Breast epithelium (tissue), 4 donors: ENCODE results near the gene BTN3A1. TPM values are rescaled to one million over a fixed set of nuclear protein-coding genes. Genes with fewer than 3 reads are reported as not detected.

ENCODE experiments used
- DNase-seq, 2 donors: peaks; one replicate each; pipeline ENCODE4 v3.0.0-alpha.2; 2019; ENCODE audit warnings: low spot score in 2 of 2
- H3K27ac ChIP-seq, 2 donors: fragments of 200-600 bp; sonication (generic) in 1 of 2; one replicate each; pipeline ENCODE4 v1.5.1; 2016 to 2019; ENCODE audit warnings: mild to moderate bottlenecking in 1 of 2
- H3K27me3 ChIP-seq, 2 donors: fragments of 200-600 bp; sonication (generic) in 1 of 2; one replicate each; pipeline versions ENCODE4 v1.5.1 to v1.6.0; 2017 to 2019; ENCODE audit warnings: control low read depth in 1 of 2, mild to moderate bottlenecking in 1 of 2
- H3K36me3 ChIP-seq: fragments of 200-600 bp; one replicate; pipeline ENCODE4 v1.5.1; 2019
- H3K4me1 ChIP-seq, 2 donors: fragments of 200-600 bp; sonication (generic); one replicate each; pipeline ENCODE4 v1.5.1; 2016 to 2019; ENCODE audit warnings: control low read depth in 1 of 2
- H3K4me3 ChIP-seq, 3 donors: fragments of 200-600 bp; sonication (generic); 1 replicate in 2 of 3; 2 replicates in 1 of 3; pipeline ENCODE4 v1.5.1; 2016 to 2019; ENCODE audit warnings: mild to moderate bottlenecking in 3 of 3, moderate library complexity in 2 of 3
- H3K9me3 ChIP-seq, 2 donors: fragments of 200-600 bp; sonication (generic) in 1 of 2; one replicate each; pipeline ENCODE4 v1.5.1; 2016 to 2019; ENCODE audit warnings: control low read depth in 1 of 2
- POLR2A ChIP-seq: fragments of 450-650 bp; IDR thresholded peaks from one replicate; pipeline ENCODE4 v1.6.1; 2016; ENCODE audit warnings: antibody characterized with exemption, mild to moderate bottlenecking, moderate library complexity
- POLR2AphosphoS5 ChIP-seq, 3 donors: sonication (generic); formaldehyde crosslinking; IDR thresholded peaks; one replicate each; pipeline ENCODE4 v1.6.1; 2017; ENCODE audit warnings: antibody characterized with exemption in 3 of 3
- intact Hi-C: fragments of 100-400 bp; cut with DNase I; formaldehyde crosslinking; loops from one replicate; pipeline ENCODE4 v1.15.1; 2023; ENCODE audit warnings: low total_unique reads
- total RNA-seq, 3 donors: library from RNA; depleted of rRNA; stranded (reverse); fragments of >200 nt; gene quantifications; one replicate each; pipeline ENCODE4 v1.1.0, GENCODE V29; 2016
- TF ChIP-seq, protein P1 (sequence below), 3 donors: fragments of 450-650 bp; IDR thresholded peaks; one replicate each; pipeline ENCODE4 v1.5.1; 2016 to 2017; ENCODE audit warnings: antibody characterized with exemption in 3 of 3, mild to moderate bottlenecking in 3 of 3, moderate library complexity in 3 of 3

Gene BTN3A1
- total RNA-seq, 3 donors from 2014 or later, result 9.1 to 23.4 (median 12.8) TPM

- no peaks in the 10 kb centered on the region for H3K4me1 ChIP-seq
- H3K4me3 ChIP-seq, result peak overlapping the region; percentile 72 to 89 (median 80)
- TF ChIP-seq POLR2AphosphoS5 (IDR thresholded peaks at IDR 0.05) (no peak), POLR2A (no peak)
- TF ChIP-seq, protein P1, sequence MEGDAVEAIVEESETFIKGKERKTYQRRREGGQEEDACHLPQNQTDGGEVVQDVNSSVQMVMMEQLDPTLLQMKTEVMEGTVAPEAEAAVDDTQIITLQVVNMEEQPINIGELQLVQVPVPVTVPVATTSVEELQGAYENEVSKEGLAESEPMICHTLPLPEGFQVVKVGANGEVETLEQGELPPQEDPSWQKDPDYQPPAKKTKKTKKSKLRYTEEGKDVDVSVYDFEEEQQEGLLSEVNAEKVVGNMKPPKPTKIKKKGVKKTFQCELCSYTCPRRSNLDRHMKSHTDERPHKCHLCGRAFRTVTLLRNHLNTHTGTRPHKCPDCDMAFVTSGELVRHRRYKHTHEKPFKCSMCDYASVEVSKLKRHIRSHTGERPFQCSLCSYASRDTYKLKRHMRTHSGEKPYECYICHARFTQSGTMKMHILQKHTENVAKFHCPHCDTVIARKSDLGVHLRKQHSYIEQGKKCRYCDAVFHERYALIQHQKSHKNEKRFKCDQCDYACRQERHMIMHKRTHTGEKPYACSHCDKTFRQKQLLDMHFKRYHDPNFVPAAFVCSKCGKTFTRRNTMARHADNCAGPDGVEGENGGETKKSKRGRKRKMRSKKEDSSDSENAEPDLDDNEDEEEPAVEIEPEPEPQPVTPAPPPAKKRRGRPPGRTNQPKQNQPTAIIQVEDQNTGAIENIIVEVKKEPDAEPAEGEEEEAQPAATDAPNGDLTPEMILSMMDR (IDR thresholded peaks at IDR 0.05), result no peak
- no peaks in the 10 kb centered on the region for H3K36me3 ChIP-seq
- no peaks in the 10 kb centered on the region for H3K27me3 ChIP-seq
- H3K9me3 ChIP-seq, result no peaks in the 10 kb centered on the region
- DNase-seq, result peak in 1 of 2 donors; percentile 20
- H3K27ac ChIP-seq, result peak overlapping the region; percentile 88 to 93
- intact Hi-C loops, result no loop called here
These were observed 18.7 kb downstream of the BTN3A1 start for GRCh38 chr6:26420688-26421171.

DNA sequence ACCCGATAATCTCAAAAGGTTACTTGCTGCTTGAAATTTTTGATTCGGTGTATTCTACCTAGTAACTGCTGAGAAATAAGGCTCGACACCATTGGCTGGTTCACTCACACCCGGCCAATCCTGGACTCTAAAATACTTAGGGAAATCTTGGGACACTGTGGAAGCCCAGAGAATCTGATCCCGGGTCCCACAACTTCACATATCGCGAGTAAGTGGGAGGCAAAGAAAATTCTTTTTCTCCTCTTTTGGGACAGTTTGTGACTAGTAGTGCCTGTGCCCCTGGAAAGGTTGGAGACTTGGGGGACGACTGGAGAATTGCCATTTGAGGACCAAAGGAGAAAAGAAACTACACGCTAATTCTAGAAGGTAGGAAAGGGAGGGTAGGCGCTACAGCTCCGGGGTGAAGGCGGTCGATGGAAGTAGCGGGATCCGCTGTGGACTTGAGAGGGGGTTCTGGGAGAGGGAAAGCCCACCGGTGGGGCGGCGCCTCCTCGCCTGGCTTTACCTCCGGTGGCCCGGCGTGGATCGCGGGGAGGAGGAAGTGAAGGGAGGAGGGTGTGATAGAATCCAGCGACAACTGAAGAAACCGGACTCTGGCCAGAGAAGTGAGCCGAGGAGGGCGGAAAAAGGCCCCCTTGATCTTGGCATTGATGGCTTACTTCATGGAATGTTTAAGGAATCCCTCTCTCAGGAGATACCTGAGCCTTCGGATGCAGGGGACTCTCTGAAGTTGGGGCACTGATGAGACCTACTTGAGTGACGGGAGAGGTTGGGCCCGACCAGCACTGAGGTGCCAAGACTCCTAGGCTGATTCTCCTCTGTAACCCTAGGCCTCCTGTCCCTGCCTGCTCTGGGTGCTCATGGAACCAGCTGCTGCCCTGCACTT is 19.4 kb downstream of the BTN3A1 start:
- H3K4me3 ChIP-seq, result peak overlapping the region; percentile 72 to 89 (median 80)
- peak; percentile 40 to 51 (median 44) for TF ChIP-seq POLR2AphosphoS5 (IDR thresholded peaks at IDR 0.05)
- TF ChIP-seq, protein P1 (IDR thresholded peaks at IDR 0.05), result no peak
- peak overlapping the region; percentile 88 to 93 for H3K27ac ChIP-seq
- DNase-seq, result peak; percentile 60 to 73
- intact Hi-C loops, result no loop called here
- no peaks in the 10 kb centered on the region for H3K4me1 ChIP-seq
- no peaks in the 10 kb centered on the region for H3K27me3 ChIP-seq
- H3K36me3 ChIP-seq, result no peaks in the 10 kb centered on the region
- no peaks in the 10 kb centered on the region for H3K9me3 ChIP-seq

GRCh38 chr6:26422329-26422728 is 20.3 kb downstream of the BTN3A1 start:
- H3K27me3 ChIP-seq, result no peaks in the 10 kb centered on the region
- intact Hi-C loops, result no loop called here
- H3K27ac ChIP-seq, result peak overlapping the region in 1 of 2 donors; percentile 93
- H3K4me3 ChIP-seq, result peak overlapping the region; percentile 72 to 89 (median 80)
- H3K9me3 ChIP-seq, result no peaks in the 10 kb centered on the region
- H3K4me1 ChIP-seq, result no peaks in the 10 kb centered on the region
- no peak for DNase-seq
- no peaks in the 10 kb centered on the region for H3K36me3 ChIP-seq
- no peak for TF ChIP-seq POLR2AphosphoS5 (IDR thresholded peaks at IDR 0.05)
- no peak for TF ChIP-seq POLR2A
- TF ChIP-seq, protein P1 (IDR thresholded peaks at IDR 0.05), result no peak

DNA sequence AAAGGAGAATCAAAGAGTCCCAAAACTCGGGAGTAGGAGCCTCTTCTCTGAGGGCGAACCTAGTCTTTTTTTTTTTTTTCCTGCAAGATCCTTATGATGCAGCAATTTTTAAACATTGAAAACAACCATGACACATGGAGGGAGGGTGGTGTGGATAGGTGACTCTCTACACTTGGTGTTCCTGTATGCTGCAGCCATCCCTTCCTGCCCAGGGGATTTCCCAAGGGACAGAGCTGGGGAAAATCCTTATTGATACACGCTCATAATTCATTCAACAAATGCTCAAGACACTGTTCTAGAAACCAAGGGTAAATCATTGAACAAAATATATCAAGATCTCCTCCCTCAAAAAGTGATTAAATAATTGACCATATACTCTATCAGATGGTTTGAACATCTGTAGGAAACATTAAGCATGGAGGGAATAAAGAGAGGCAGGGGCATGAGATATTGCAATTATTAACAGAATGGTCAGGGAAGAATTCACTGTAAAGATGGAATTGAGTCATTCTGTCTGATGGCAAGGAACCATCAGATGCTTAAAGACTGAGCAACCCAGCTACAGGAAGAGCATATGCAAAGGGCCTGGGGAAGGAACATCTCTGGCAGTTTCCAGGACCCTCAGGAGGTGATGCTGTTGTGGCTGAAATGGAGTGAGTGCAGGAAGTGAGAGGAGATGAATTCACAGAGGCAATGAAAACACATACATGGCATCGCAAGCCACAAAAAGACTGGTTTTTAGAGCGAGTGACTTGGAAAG is 24.8 kb downstream of the BTN3A1 start:
- no peak for TF ChIP-seq POLR2AphosphoS5 (IDR thresholded peaks at IDR 0.05)
- no peak for TF ChIP-seq POLR2A
- TF ChIP-seq, protein P1 (IDR thresholded peaks at IDR 0.05), result no peak

GRCh38 chr6:26427451-26427809 is 25.4 kb downstream of the BTN3A1 start:
- intact Hi-C loops, result no loop called here
- Histone ChIP-seq H3K27ac (no peak overlapping the region), H3K36me3 (no peaks in the 10 kb centered on the region), H3K27me3 (no peaks in the 10 kb centered on the region), H3K4me3 (no peak overlapping the region), H3K4me1 (no peaks in the 10 kb centered on the region), H3K9me3 (no peaks in the 10 kb centered on the region)
- no peak for DNase-seq
- TF ChIP-seq POLR2A, result no peak
- TF ChIP-seq, protein P1 (IDR thresholded peaks at IDR 0.05), result no peak

More for the DNA sequence above, 24.8 kb downstream of the BTN3A1 start:
- no peaks in the 10 kb centered on the region for H3K9me3 ChIP-seq
- no peak overlapping the region for H3K4me3 ChIP-seq
- no peak overlapping the region for H3K27ac ChIP-seq
- no peaks in the 10 kb centered on the region for H3K4me1 ChIP-seq
- intact Hi-C loops, result no loop called here
- H3K36me3 ChIP-seq, result no peaks in the 10 kb centered on the region
- H3K27me3 ChIP-seq, result no peaks in the 10 kb centered on the region
- no peak for DNase-seq
